ENCODE results near the gene CBLN1. TPM values are rescaled to one million over a fixed set of nuclear protein-coding genes. Genes with fewer than 3 reads are reported as not detected.
A peak's percentile ranks its signal among the peaks of the same experiment; 100 is the strongest.

CBLN1 gene
- total RNA-seq, 1 donor from 2014 or later = 3.2 TPM

GRCh38 chr16:49278567-49278827, 3.1 kb downstream of the CBLN1 start:
- DNase-seq (ENCODE audit: low spot score) = no peak
- no peaks in the 10 kb centered on the region for H3K36me3 Mint-ChIP-seq (ENCODE audit: low read depth, unreplicated experiment)
- no peak for TF ChIP-seq CTCF (IDR thresholded peaks at IDR 0.05; ENCODE audit: unreplicated experiment)
- H3K27me3 Mint-ChIP-seq (ENCODE audit: unreplicated experiment) = peaks cover 38% of the 10 kb centered on the region
- H3K4me3 Mint-ChIP-seq (ENCODE audit: unreplicated experiment) = peak overlapping the region; percentile 75
- peaks cover 29% of the 10 kb centered on the region for H3K4me1 Mint-ChIP-seq (ENCODE audit: unreplicated experiment)
- H3K9me3 Mint-ChIP-seq (ENCODE audit: unreplicated experiment) = no peaks in the 10 kb centered on the region
- H3K27ac Mint-ChIP-seq (ENCODE audit: unreplicated experiment) = peak overlapping the region; percentile 40

- peak overlapping the region; percentile 75 for H3K4me3 Mint-ChIP-seq (ENCODE audit: unreplicated experiment)
- no peaks in the 10 kb centered on the region for H3K9me3 Mint-ChIP-seq (ENCODE audit: unreplicated experiment)
- H3K4me1 Mint-ChIP-seq (ENCODE audit: unreplicated experiment) = peaks cover 28% of the 10 kb centered on the region
- peak; percentile 53 for DNase-seq (ENCODE audit: low spot score)
- no peak for TF ChIP-seq CTCF (IDR thresholded peaks at IDR 0.05; ENCODE audit: unreplicated experiment)
- no peaks in the 10 kb centered on the region for H3K36me3 Mint-ChIP-seq (ENCODE audit: low read depth, unreplicated experiment)
- peak overlapping the region; percentile 40 for H3K27ac Mint-ChIP-seq (ENCODE audit: unreplicated experiment)
- peaks cover 43% of the 10 kb centered on the region for H3K27me3 Mint-ChIP-seq (ENCODE audit: unreplicated experiment)
Observed at GRCh38 chr16:49277766-49278566, 3.7 kb downstream of the CBLN1 start.

GRCh38 chr16:49277386-49277742, 4.3 kb downstream of the CBLN1 start:
- H3K4me3 Mint-ChIP-seq (ENCODE audit: unreplicated experiment) = no peak overlapping the region
- no peak for DNase-seq (ENCODE audit: low spot score)
- peaks cover 42% of the 10 kb centered on the region for H3K27me3 Mint-ChIP-seq (ENCODE audit: unreplicated experiment)
- no peaks in the 10 kb centered on the region for H3K36me3 Mint-ChIP-seq (ENCODE audit: low read depth, unreplicated experiment)
- no peaks in the 10 kb centered on the region for H3K9me3 Mint-ChIP-seq (ENCODE audit: unreplicated experiment)
- H3K4me1 Mint-ChIP-seq (ENCODE audit: unreplicated experiment) = peaks cover 24% of the 10 kb centered on the region
- H3K27ac Mint-ChIP-seq (ENCODE audit: unreplicated experiment) = no peak overlapping the region
- TF ChIP-seq CTCF (IDR thresholded peaks at IDR 0.05; ENCODE audit: unreplicated experiment) = no peak

GRCh38 chr16:49276646-49277385, 4.8 kb downstream of the CBLN1 start:
- no peak for DNase-seq (ENCODE audit: low spot score)
- Mint-ChIP-seq H3K4me1 (ENCODE audit: unreplicated experiment) (peaks cover 24% of the 10 kb centered on the region), H3K9me3 (ENCODE audit: unreplicated experiment) (no peaks in the 10 kb centered on the region), H3K27ac (ENCODE audit: unreplicated experiment) (no peak overlapping the region), H3K27me3 (ENCODE audit: unreplicated experiment) (peaks cover 42% of the 10 kb centered on the region), H3K4me3 (ENCODE audit: unreplicated experiment) (no peak overlapping the region), H3K36me3 (ENCODE audit: low read depth, unreplicated experiment) (no peaks in the 10 kb centered on the region)
- no peak for TF ChIP-seq CTCF (IDR thresholded peaks at IDR 0.05; ENCODE audit: unreplicated experiment)

- Mint-ChIP-seq H3K4me1 (ENCODE audit: unreplicated experiment) (peaks cover 24% of the 10 kb centered on the region), H3K9me3 (ENCODE audit: unreplicated experiment) (no peaks in the 10 kb centered on the region), H3K27me3 (ENCODE audit: unreplicated experiment) (peaks cover 40% of the 10 kb centered on the region), H3K4me3 (ENCODE audit: unreplicated experiment) (no peak overlapping the region), H3K27ac (ENCODE audit: unreplicated experiment) (no peak overlapping the region), H3K36me3 (ENCODE audit: low read depth, unreplicated experiment) (no peaks in the 10 kb centered on the region)
- DNase-seq (ENCODE audit: low spot score) = no peak
- TF ChIP-seq CTCF (IDR thresholded peaks at IDR 0.05; ENCODE audit: unreplicated experiment) = no peak
Observed at GRCh38 chr16:49275870-49276269, 5.8 kb downstream of the CBLN1 start.

Measured in endothelial cell (in vitro differentiated cells).